ENCODE measurements around the gene LRRC41. TPM values are rescaled to one million over a fixed set of nuclear protein-coding genes. Genes with fewer than 3 reads are reported as not detected.

The LRRC41 gene
- total RNA-seq, 2 experiments from 2014 or later: 37.2 TPM

DNA sequence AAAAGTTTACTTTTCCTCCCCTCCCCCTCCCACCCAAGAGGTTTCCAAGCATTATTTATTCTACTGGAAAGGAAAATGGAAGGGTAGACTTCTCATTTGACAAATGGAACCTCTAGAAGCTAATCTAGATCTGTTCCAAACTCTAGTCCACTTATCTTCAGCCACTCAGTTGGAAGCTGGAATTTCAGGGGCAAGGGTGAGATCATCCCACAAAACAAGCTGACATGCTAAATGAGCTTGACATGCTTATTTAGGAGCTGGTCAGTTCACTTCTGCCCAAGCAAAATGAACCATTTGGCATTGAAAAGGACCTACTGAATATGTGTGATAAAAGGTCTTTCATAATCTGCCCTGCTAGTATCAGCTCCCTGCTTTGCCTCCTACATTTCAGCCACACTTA lies 5.0 kb downstream of the LRRC41 start:
- ChIA-PET CTCF (no interaction called here), POLR2A (no interaction called here)

DNA sequence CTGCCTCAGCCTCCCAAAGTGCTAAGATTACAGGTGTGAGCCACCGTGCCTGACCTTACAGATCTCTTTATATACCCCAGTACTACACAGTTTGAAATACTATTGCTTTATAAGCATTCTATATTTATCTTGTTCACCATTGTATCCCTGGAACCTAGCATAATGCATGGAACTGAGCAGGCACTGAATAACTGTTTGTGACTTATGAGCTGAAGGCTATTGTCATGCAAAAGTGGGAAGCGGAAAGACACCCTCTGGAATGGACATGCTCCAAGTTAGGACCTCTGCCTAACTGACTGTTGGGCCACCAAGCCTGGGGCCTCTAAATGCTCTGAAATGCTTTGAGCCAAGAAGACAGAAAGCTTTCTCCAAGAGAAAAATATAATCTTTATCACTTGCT lies 8.1 kb downstream of the LRRC41 start:
- CTCF ChIA-PET: no interaction called here
- POLR2A ChIA-PET: interaction anchor here (0.5 kb wide), 1 partner anchor 54 kb away, joined by 3 read pairs; no protein-coding TSS in a partner anchor

DNA sequence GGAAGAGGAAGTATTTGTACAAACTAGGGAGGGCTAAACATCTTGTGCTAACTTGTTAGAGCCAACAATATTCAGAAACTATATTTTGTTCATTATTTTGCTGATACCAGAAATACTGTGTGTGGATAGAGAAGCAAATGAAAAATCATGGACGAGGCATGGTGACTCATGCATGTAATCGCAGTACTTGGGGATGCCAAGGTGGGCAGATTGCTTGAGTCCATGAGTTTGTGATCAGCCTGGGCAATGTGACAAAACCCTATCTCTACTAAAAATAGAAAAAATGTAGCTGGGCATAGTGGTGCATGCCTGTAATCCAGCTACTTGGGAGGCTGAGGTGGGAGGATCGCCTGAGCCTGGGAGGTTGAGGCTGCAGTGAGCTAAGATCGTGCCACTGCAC lies 13.4 kb downstream of the LRRC41 start:
- ChIA-PET CTCF (interaction anchor here (0.7 to 1.3 kb wide), 2 partner anchors 13 to 36 kb away, joined by 3 read pairs; partner anchors contain the start of genes LRRC41 and UQCRH), POLR2A (no interaction called here)

DNA sequence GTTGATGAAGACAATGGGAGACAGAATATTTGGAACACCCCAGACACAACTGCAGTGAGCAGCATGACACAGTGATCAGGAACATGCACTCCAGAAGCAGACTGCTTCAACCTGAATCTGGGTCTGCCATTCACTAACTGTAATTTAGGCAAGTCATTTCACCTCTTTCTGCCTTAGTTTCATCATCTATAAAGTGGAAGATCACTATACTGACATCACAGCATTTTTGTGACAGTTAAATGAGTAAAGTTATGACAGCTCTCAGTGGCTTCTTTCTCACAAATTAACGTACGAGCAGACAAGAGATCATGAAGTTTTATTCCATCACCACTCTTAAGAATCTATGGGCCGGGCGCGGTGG lies 14.3 kb downstream of the LRRC41 start:
- POLR2A ChIA-PET: no interaction called here
- CTCF ChIA-PET: interaction anchor here (1.0 kb wide), 1 partner anchor 13 kb away, joined by 3 read pairs; no protein-coding TSS in a partner anchor

DNA sequence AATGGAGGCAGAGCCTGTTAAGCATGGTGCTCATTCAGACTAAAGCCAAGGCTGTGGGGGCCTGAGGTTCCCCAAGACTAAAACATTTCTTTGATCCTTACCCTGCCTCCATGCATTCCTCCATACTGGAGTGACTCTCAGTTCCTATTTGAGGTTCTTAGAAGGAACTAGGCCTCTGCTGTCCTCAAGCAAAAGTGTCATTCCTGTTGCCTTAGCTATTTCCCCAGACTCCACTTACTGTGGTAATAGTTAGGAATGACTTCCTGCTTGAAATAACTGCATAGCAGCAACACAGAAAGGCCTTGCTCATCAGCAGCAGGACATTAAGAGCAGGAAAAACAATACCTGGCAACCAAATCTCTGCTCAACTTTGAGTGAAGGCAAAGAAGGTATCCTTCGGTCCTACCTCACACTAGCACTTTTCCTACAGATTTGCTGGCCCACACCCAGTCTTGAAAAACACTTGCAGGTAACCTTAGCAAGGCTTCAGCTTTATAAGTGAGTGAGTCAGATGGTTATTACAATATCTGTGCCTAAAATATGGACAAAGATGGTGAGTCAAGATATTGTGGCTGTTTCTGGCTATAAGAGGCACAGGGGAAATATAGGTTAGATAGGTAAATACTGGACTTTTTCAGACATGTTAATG lies 14.8 kb downstream of the LRRC41 start:
- ChIA-PET POLR2A (interaction anchor here (0.6 kb wide), 1 partner anchor 75 kb away, joined by 5 read pairs; no protein-coding TSS in a partner anchor), CTCF (interaction anchor here (1.0 kb wide), 1 partner anchor 13 kb away, joined by 3 read pairs; no protein-coding TSS in a partner anchor)

DNA sequence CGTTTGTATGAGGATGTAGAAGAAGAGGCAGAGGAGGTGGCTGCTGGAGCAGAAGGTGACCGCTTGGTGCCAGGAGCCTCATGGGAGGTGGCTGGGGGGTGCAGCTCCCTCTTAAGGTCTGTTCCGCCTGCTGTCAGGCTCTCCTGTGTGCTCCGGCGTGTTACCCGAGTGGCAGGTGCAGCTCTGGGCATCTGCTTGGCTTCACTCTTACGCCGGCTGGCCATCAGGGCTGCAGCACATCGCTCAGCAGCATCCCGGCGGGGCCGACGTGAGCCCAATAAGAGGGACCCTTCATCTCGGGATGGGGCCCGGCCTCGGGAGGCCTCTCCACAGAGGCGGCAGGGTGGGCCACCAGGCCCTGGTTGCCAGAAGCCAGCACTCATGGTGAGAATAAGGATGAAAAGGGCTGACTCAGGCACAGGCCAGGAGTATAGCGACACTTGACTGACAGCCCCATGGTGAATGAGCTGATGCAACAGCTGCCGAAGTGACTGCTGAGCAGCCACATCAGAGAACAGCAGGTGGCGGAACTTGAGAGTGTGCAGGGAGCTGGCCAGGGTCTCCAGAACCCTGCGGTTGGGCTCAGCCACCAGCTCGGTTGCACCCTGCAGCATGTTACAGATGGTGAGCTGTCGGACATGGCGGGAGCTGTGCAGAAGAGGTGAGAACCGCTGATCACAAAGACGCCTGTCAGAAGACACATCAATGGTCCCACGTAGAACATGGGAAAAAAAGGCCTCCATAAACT lies 17.5 kb downstream of the LRRC41 start:
- ChIA-PET CTCF (interaction anchor here (0.6 to 1.4 kb wide), 2 partner anchors 20 to 58 kb away, joined by 3 read pairs; no protein-coding TSS in a partner anchor), POLR2A (no interaction called here)

DNA sequence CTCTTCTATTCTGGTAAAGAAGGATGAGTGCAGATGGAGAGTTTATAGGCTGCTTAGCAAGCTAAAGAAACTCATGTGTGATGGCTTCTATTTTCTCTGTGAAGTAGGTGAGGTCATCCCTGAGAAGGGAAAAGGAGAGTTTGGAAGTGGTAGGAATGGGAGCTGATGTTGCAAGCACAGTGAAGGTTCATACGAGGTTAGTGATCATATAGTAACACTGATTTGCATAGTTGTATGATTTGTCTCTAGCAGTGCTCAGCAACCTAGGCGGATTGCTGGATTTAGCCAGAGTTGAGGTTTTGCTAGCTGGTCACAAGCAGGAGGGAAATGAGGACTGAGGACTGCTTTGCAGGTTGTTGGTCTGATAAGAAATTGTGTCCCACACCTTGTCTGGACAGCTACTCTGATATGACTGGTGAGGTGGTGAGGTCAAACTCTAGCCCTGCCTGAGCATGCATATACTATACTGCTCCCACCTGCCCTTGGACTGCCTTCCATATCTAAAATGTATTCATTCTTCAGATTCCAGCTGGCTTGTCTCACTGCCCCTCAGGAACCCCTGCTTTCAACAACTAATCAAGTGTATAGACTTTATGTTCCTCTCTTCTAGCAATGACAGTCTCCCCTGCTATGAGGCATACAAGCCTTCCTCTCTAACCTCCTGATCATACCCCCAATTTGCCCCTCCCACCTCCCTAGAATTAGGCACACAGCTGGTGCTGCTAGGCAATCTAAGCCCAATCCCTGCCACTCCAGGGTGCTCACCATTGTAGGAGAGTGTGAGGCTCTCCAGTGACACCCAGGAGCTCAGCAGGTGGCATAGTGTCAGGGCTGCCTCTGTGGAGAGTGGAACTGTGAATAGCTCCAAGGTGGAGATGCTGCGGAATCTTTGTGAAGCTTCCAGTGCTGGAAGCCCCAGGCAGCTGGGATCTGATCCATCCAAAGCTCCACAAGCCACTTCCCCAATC lies 18.5 kb downstream of the LRRC41 start:
- ChIA-PET POLR2A (interaction anchor here (0.6 kb wide), 1 partner anchor 183 kb away, joined by 8 read pairs; no protein-coding TSS in a partner anchor), CTCF (interaction anchor here (1.0 to 1.4 kb wide), 2 partner anchors 21 to 62 kb away, joined by 3 read pairs; no protein-coding TSS in a partner anchor)

DNA sequence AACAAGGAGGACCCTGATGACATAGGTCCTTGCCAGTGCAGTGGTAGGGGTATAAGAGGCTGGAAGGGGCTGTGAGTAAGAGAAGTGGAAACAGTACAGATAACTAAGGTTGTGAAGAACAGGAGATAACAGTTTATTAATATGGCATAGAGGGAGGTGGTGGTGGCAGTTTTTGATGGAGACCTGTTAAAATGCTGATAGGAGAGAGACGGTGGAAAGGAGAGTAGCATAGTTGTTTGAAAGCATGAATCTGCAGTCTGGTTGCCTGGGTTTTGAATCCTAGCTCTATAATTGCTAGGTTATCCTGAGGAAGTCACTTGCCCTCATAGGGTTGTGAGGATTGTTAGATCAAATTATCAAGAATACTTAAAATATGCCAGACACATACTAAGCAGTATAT lies 19.4 kb downstream of the LRRC41 start:
- ChIA-PET POLR2A (no interaction called here), CTCF (interaction anchor here (1.0 kb wide), 1 partner anchor 63 kb away, joined by 3 read pairs; no protein-coding TSS in a partner anchor)

DNA sequence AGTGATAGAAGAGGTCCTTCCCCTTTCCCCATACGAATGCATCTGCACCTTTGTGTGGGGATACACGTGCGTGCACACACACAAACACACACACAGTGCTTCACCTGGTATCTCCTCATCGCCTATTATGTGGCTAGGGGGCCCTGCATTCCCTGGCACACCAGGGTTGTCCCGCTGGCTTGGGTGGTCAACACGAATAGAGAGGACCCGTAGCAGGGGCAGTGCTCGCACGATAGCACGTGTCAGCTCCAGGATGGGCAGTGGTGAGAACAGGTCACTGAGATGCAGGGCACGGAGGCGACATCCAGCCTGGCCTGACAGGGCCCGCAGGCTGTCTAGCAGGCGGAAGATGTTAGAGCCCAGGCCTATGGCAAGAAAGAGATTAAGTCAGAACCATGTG lies 22.4 kb downstream of the LRRC41 start:
- ChIA-PET CTCF (no interaction called here), POLR2A (no interaction called here)

DNA sequence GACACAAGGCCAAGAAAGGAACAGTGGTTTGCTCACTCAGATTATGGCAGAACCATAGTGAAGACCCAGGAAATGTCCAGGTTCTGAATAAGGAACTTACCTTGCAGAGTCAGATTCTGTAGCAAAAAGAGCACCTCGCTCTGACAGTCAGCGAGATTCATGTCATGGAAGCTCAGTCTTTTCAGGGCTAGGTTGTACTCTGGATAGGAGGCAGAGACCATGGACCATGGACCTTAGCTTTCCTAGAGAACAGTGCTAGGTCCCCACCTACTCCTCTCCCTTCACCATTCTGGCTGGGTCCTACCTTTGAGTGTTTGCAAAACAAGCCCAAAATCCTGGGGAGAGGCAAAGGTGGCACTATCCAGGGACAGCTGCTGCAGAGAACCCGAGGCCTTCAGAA lies 23.3 kb downstream of the LRRC41 start:
- ChIA-PET POLR2A (interaction anchor here (0.6 kb wide), 1 partner anchor 83 kb away, joined by 3 read pairs; no protein-coding TSS in a partner anchor), CTCF (no interaction called here)

DNA sequence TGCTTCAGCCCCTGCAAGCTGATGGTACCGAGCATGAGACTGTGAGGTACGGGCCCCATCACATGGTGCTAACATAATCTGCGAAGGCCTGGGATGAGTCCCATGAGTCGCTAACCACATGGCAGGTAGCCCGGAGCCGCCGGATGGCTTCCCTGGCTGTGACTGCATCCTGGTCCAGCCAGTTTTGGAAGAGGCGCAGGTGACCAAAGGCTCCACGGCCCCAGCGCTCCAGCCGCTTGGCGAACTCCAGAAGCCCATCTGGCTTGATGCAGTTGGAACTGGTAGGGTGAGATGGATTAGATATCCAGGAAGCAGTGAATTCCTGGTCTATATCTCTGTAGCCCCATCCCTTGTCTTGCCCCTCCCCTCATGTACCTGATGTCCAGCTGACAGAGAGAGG lies 24.6 kb downstream of the LRRC41 start:
- POLR2A ChIA-PET: no interaction called here

DNA sequence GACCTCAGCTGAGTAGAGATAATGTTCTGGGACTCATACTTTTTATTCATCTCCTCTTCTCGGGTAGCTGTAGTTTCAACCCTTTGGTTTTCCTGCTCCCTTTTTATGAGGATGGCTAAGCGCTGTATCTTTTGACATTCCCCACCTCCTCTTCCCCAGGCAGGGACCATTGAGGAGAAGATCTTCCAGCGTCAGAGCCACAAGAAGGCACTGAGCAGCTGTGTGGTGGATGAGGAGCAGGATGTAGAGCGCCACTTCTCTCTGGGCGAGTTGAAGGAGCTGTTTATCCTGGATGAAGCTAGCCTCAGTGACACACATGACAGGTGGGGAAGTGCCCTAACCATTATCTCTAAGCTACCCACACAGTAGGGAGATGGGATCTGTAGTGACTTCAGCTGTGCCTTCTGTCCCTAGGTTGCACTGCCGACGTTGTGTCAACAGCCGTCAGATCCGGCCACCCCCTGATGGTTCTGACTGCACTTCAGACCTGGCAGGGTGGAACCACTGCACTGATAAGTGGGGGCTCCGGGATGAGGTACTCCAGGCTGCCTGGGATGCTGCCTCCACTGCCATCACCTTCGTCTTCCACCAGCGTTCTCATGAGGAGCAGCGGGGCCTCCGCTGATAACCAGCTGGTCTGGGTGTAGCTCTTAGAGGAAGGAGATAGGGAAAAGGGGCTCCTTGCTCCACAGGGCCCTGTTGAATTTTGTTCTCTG lies 25.6 kb downstream of the LRRC41 start:
- ChIA-PET POLR2A (no interaction called here), CTCF (no interaction called here)

More for the DNA sequence above, 24.6 kb downstream of the LRRC41 start:
- CTCF ChIA-PET: no interaction called here

DNA sequence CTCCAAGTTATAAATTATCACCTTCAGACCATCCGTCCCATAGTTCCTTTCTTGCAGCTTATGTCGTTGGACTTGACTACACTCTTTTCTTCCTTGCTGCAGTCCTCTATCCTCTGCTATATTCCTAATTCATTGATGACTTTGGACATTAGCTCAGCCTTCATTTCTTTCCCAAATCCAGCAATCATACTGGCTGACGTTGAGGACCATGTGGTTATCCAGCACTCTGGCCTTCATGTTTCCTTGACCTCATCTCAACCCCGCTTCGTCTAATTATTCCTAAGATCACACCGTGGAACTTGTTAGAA lies 28.4 kb downstream of the LRRC41 start:
- POLR2A ChIA-PET: interaction anchor here (1.3 kb wide), 1 partner anchor 12 kb away, joined by 4 read pairs; no protein-coding TSS in a partner anchor
- CTCF ChIA-PET: no interaction called here

DNA sequence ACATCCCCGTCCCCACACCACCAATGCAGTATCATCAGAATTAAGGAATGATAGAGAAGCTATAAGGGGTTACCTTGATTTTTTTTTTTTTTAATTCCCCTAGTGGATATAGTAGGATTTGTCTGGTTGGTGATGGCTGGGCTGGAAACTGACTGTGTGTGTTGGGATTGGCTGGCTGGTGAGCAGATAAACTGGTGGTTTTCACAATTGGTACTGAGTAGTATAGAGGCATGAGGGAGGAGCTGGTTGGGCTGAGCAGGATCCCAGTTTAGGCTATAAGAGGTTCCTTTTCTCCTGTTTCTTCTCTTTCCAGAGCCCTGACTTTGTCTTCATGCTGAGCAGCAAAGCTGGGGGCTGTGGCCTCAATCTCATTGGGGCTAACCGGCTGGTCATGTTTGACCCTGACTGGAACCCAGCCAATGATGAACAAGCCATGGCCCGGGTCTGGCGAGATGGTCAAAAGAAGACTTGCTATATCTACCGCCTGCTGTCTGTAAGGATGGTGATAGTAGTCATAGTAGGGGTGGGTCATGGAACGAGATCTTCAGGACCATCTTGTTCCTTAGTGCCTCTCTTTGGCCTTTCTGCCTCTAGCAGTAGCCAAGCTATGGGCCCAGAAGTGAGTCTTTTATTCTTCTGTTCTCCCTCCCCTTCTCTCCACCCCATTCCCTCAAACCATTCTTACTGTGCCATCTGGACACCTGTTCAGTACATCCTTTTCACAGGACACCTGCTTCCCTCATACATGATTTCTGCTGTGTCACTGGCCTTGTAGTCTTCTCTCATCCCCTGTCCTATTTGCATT lies 29.0 kb downstream of the LRRC41 start:
- ChIA-PET POLR2A (interaction anchor here (1.3 kb wide), 1 partner anchor 11 kb away, joined by 4 read pairs; no protein-coding TSS in a partner anchor), CTCF (no interaction called here)

DNA sequence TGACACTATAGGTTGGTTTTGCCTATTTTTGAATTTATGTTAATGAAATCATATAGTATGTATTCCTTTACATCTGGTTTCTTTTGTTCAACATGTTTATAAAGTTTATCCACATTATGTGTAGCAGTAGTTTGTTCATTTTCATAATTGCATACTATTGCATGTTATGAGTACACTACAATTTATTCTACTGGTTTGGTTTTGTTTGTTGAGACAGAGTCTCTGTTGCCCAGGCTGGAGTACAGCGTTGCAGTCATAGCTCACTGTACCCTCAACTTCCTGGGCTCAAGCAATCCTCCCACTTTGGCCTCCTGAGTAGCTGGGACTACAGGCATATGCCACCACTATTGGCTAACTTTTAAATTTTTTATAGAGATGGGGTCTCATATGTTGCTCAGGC lies 34.8 kb downstream of the LRRC41 start:
- CTCF ChIA-PET: no interaction called here
- POLR2A ChIA-PET: no interaction called here

DNA sequence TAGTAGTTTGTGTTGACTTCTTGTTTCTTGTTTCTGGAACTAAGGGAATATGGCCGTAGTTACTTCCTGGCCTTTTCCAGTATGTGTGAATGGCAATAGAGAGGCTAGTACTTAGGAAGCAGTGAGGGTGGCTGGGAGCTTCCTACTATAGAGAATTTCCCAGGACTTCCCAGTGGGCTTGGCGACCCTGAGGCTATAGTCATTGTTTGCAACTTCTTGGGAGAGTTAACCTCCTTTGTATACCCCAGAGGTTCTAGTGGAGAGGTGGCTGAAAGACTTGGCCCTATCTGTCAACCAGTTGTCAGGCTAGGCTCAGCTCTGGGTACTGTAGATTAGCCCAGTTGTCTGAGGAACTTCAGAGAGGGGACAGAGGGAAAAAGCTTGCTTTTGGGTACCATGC lies 40.3 kb downstream of the LRRC41 start:
- POLR2A ChIA-PET: interaction anchor here (1.4 kb wide), 1 partner anchor 11 kb away, joined by 4 read pairs; no protein-coding TSS in a partner anchor
- CTCF ChIA-PET: no interaction called here

DNA sequence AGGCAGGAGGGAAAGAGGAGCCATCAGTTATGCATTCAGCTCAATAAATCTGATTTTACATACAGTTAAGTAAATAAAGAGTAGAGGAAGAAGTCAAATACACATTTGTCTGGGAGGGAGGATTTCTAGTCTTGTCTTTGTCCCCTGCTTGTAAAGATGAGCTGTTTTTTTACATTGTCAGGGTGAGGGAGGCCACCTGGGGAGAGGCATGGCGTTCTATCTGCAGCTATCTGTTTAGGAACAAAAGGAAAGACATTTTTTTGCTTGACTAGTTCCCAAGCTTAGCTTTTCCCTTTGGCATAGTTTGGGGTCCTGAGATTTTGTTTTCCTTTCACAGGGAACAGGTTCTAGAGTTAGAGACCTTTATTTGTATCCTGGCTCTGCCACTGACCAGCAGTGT lies 40.9 kb downstream of the LRRC41 start:
- ChIA-PET POLR2A (interaction anchor here (1.4 kb wide), 1 partner anchor 12 kb away, joined by 4 read pairs; no protein-coding TSS in a partner anchor), CTCF (interaction anchor here (1.1 kb wide), 1 partner anchor 17 kb away, joined by 3 read pairs; no protein-coding TSS in a partner anchor)

DNA sequence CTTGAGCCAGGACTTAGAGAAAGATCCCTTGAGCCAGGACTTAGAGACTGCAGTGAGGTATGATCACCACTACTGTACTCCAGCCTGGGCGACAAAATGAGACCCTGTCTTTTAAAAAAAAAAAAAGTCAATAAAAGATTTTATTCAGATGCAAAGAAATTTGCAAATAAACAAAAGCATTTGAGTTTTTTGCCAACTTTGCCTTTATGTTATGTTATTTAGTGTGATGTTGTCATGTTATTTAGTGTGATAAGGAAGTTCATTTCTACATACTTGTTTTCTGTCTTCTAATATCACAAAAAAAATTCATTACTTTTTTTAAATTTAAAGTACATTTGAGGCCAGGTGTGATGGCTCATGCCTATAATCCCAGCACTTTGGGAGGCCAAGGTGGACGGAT lies 46.9 kb downstream of the LRRC41 start:
- CTCF ChIA-PET: interaction anchor here (0.7 kb wide), 1 partner anchor 91 kb away, joined by 3 read pairs; no protein-coding TSS in a partner anchor
- POLR2A ChIA-PET: no interaction called here

Measured in activated CD8-positive, alpha-beta memory T cell treated with anti-CD3 and anti-CD28 coated beads for 36 hours (primary cell).